ENCODE measurements around the gene ACVR2B. TPM values are rescaled to one million over a fixed set of nuclear protein-coding genes. Genes with fewer than 3 reads are reported as not detected.
"Not testable (repeated sequence)": the region's sequence is repeated elsewhere in the genome, so short reads cannot be mapped to it uniquely, and the experiment has no call there.

The ACVR2B gene
- 1.2 and 1.3 TPM in 2 replicates for total RNA-seq (2014; rRNA removed; shearing (Covaris generic))

- peak; percentile 42 for DNase-seq (ENCODE audit: low spot score)
Observed at GRCh38 chr3:38453075-38453912, at the start of gene ACVR2B. Gene ACVR2B (plus strand): TSS chr3:38453890. CDS start chr3:38454323, 433 bp downstream.

GRCh38 chr3:38404286-38404685, 49.4 kb upstream of the ACVR2B start:
- DNase-seq (ENCODE audit: low spot score), result peak; percentile 83

GRCh38 chr3:38411591-38411990, 42.1 kb upstream of the ACVR2B start:
- DNase-seq (ENCODE audit: low spot score), result no peak

DNA sequence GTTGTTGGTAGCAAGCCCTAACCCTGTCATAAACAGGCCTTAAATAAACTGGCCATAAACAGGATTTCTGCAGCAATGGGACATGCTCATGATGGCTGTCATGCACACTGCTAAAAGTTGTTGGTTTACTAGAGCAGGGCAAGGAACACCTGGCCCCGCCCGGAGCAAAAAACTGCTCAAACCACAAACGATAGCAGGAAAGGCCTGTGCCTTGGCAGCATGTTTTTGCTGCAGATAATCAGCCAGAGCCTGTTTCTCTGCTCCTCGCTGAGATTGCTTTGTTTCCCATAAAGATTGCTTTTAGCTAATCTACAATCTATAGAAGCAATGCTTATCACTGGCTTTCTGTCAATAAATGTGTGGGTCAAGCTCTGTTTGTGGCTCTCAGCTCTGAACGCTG, 32.9 kb upstream of the ACVR2B start:
- DNase-seq (ENCODE audit: low spot score), result not testable (repeated sequence)

DNA sequence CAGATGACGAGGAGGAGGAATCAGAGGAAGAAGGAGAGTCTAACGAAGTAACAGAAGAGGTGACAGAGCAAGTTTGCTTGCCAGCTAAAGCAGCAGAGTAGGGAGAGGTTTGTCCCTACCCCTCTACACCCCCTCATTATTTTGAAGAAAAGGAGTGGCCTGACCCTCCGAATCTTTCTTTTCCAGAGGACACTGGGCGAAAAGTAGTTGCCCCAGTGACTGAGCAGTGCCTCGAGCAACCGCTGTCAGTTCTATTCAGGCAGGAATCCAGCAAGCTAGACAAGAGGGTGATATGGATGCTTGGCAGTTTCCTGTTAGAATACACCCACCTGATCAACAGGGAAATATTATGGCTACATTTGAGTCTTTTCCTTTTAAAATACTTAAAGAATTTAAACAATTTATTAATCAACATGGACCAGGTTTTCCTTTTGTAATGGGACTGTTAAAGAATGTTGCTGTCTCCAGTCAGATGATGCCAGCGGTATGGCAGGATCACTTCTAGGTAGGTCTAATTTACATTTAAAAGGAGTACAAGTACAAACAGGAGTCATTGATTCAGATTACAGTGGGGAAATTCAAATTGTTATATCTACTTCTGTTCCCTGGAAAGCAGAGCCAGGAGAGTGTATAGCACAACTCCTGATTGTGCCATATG, 31.9 kb upstream of the ACVR2B start:
- DNase-seq (ENCODE audit: low spot score), result no peak

GRCh38 chr3:38426798-38427426, 26.8 kb upstream of the ACVR2B start:
- DNase-seq (ENCODE audit: low spot score), result not testable (repeated sequence)

- DNase-seq (ENCODE audit: low spot score), result not testable (repeated sequence)
Observed at GRCh38 chr3:38432871-38433658, 20.6 kb upstream of the ACVR2B start.

DNA sequence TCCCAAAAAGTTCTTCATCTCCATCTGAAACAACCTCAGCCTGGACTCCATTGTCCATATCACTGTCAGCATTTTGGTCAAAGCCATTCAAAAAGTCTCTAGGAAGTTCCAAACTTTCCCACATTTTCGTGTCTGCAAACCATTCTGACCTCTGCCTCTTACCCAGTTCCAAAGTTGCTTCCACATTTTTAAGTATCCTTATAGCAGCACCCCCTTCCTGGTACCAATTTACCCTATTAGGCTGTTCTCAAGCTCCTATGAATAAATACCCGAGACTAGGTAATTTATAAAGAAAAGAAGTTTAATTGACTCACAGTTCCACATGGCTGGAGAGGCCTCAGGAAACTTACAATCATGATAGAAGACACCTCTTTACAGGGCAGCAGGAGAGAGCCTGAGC, 20.0 kb upstream of the ACVR2B start:
- not testable (repeated sequence) for DNase-seq (ENCODE audit: low spot score)

DNA sequence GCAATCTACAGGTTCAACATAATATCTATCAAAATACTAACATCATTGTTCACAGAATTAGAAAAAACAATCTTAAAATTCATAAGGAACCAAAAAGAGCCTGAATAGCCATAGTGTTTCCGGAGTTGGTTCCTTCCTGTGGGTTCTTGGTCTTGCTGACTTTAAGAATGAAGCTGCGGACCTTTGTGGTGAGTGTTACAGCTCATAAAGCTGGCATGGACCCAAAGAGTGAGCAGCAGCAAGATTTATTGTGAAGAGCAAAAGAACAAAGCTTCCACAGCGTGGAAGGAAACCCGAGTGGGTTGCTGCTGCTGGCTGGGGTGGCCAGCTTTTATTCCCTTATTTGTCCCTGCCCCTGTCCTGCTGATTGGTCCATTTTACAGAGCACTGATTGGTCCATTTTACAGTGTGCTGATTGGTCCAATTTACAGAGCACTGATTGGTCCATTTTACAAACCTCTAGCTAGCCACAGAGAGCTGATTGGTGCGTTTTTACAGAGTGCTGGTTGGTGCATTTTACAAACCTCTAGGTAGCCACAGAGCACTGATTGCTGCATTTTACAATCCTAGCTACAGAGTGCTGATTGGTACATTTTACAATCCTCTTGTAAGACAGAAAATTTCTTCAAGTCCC, 15.1 kb upstream of the ACVR2B start:
- peak; percentile 48 for DNase-seq (ENCODE audit: low spot score)

- not testable (repeated sequence) for DNase-seq (ENCODE audit: low spot score)
Observed at GRCh38 chr3:38443205-38443604, 10.5 kb upstream of the ACVR2B start.

DNA sequence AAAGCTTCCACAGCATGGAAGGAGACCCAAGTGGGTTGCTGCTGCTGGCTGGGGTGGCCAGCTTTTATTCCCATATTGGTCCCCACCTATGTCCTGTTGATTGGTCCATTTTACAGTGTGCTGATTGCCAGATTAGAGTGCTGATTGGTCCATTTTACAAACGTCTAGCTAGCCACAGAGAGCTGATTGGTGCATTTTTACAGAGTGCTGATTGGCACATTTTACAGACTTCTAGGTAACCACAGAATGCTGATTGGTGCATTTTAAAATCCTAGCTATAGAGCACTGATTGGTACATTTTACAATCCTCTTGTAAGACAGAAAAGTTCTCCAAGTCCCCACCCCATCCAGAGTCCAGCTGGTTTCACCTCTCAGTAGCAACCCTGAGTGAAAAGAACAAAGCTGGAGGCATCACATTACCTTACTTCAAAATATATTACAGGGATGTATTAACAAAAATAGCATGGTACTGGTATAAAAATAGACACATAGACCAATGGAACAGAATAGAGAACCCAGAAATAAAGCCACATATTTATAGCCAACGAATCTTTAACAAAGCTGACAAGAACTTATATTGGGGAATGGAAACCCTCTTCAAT, 7.5 kb upstream of the ACVR2B start:
- DNase-seq (ENCODE audit: low spot score), result no peak

DNA sequence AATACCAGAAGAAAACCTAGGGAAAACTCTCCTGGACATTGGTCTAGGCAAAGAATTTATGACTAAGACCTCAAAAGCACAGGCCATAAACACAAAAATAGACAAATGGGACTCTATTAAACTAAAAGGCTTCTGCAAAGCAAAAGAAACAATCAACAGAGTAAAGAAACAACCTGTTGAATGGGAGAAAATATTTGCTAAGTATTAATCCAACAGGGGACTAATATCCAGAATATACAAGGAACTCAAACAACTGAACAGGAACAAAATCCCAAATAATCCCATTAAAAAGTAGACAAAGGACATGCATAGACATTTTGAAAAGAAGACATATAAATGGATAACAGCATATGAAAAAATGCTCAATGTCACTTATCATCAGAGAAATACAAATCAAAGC, 6.9 kb upstream of the ACVR2B start:
- no peak for DNase-seq (ENCODE audit: low spot score)

- DNase-seq (ENCODE audit: low spot score), result no peak
Observed at GRCh38 chr3:38450853-38451252, 2.8 kb upstream of the ACVR2B start.

DNA sequence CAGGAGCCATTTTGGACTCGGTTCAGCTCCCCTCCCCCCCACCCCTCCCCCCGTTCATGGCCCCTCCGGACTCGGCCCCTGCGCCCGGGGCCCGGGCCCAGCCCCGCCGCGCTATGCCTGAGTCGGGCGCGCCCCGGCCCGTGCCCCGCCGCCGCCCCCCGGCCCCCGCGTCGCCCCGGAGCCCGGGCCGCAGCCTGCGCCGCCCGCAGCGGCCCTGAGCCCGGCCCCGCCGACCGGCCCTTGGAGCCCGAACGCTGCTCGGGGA, 155 bp downstream of the ACVR2B start:
- no peak for DNase-seq (ENCODE audit: low spot score)

DNA sequence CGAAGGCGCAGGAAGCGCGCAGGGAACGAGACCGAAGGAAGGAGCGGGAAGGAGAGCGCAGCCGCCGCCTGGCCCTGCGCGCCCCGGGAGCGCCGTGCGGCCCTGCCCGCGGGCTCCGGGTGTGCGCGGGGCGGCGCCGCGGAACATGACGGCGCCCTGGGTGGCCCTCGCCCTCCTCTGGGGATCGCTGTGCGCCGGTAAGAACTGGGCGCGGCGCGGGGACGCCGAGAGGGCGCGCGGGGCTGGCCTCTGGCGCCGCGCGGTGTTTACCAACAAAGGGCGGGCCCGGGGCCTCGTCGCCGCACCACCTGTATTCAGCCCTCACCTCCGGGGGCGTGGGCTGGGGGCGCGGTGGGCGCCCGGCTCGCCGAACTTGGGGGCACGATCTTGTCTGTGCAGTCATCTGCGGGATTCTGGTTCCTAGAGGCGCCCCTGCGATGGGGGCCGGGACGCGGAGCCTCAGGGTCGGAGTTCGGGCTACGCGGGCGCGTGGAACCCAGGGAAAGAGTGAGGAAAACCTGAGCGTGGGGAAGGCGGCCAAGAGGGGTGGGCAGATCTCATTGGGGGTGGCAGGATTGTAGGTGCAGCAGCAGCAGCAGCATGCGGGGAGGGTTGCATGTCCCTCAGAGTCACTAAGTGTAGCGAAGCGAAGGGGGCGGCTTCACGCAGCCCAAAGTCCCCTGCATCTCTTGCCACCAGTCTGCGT, 641 bp downstream of the ACVR2B start:
- no peak for DNase-seq (ENCODE audit: low spot score)

GRCh38 chr3:38454884-38455638, 1.4 kb downstream of the ACVR2B start:
- no peak for DNase-seq (ENCODE audit: low spot score)

DNA sequence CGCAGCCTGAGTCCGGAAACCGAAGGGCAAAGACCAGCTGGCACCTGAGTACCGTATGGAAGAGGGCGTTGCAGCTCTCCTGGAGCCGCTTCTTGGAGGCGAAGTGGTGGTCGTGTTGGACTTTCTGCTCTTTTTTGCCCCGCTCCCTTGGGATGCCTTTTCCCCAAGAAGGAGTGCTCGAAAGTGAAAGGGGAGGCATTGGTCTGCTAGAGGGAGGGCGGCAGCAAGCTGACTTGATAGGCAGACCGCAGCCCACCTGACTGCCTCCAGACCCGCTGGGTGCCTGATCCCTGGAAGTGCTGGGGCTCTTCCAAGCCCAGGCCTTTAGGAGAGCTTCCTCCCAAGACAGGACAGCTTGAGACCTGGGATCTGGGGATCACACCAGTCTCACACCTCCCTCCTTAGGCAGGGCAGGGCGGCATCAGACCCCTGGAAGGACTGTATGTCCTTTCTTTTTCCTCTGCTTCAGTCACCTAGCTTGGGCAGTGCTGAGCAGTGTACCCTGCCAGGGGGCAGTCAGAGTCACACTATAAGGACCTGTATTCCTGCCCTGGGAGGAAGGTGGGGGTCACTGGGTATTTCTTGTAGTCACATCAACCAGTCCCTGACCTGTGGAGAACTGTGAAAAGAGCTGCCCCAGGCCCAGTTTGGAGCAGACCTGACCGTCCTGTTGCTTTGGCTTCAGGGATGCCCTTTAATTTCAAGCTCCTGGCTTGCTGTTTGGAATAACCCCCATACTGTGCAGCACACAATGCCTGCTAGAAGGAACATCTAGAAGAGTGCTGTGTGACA, 2.1 kb downstream of the ACVR2B start:
- no peak for DNase-seq (ENCODE audit: low spot score)

DNA sequence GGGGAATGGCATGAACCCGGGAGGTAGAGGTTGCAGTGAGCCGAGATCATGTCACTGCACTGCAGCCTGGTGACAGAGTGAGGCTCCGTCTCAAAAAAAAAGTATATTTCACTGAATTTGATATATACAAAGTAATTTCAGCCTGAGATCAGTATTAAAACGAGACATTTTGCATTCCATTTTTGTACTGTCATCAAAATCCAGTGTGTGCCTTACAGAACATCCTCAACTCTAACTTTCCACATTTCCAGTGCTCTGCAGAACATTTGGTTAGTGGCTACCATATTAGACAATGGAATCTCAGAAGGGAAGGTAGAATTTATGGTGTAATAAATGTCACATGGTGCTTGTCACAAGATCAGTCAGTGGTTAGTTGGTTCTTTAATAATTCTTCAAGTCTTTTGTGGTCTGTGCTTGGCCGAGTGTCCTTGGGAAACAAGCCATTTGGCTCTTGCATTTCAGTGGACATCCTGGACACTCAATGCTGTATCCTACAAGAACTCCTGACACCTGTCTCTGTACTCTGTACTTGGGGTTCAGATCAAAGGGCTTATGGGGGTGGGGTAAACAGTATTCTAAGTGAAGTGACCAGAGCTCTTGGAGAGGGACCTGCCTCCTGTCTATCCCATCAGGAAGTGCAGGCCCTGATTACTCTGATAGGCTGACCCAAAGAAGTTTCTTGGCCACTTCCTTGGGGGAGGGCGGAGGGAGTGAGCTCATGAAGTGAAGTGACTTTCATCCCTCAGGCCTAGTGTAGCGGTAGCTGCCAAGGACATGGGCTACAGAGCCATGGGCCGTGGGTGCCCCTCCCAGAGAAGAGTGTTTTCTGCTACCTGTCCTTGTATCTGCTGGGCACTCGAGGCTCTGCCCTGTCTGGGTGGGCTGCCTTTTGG, 3.7 kb downstream of the ACVR2B start:
- peak; percentile 59 for DNase-seq (ENCODE audit: low spot score)
